Left hindlimb (tissue), 1 donor: Measurements from ENCODE around the gene LRBA.
"Not testable (repeated sequence)": the region's sequence is repeated elsewhere in the genome, so short reads cannot be mapped to it uniquely, and the experiment has no call there.

ENCODE experiments used
- DNase-seq: peaks from one replicate; pipeline ENCODE4 v3.0.0-alpha.2; 2018

Gene LRBA

DNA sequence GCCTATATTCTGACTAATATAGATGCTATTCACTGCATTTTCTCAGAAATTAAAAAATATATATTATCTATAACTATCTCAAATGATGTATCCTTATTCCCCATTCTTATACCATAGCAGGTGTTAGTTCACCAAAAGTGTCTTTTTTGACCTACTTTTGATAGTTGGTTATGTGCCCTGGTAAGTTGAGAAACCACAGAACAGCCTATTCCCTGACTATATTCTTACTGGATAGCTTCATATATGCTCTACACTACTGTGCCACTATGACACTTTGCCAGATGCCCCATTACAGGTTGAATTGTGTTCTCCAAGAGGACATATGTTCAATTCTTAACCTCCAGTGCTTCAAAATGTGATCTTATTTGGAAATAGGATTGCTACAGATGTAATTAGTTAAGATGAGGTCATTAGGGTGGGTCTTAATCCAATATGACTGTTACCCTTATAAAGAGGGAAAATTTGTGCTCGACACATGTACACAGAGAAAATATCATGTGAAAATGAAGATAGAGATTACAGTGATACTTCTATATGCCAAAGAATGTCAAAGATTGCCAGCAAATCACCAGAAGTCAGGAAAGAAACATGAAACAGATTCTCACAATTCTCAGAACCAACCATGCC lies 76.1 kb downstream of the LRBA start:
- no peak for DNase-seq

DNA sequence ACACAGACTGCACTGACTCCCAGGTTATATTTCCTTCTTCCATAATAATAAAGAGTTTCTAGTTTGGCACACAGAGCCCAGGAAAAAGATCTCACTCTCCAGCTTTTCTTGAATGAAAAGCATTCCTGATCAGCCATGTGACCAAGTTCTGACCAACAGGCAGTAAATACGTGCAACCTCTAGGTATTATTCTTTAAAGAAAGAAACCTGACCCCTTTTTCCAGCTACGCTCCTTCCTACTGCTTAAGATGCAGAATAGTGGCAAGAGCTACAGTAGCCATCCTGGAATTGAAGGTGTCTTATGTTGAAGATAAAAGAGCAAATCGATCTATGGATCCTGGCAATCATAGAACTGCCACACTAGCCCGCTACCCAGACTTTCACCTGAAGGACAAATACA lies 76.7 kb downstream of the LRBA start:
- no peak for DNase-seq

DNA sequence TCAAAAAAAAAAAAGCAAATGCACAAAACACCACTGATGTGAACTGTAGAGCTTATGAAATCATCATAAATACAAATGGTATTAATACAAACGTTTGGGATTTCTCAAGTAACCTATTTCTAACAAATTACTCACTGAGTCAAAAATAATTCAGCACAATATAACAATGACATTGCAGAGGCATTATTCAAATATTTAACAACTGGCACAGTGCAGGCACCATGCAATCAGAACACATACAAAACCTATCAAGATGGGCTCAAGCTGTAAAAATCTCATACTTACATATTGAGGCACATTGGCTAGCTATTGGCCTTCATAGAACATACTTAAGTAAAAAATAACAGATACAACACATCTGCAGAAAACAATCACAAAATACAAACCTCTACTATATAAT lies 81.1 kb downstream of the LRBA start:
- no peak for DNase-seq

DNA sequence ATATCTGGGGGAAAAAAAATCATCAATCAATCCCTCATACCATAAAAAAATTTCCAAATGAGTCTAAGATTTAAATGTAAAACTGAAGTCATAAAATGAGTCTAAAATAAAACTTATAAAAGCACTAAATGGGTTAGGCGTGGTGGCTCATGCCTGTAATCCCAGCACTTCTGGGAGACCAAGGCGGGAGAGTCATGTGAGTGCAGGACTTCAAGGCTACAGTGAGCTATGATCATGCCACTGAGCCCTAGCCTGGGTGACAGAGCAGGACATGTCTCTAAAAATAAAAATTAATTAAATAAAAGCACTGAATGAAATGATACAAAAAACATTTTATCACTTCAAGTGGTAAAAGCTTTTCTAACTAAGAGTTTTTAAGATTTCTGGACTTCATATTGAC lies 83.3 kb downstream of the LRBA start:
- no peak for DNase-seq

DNA sequence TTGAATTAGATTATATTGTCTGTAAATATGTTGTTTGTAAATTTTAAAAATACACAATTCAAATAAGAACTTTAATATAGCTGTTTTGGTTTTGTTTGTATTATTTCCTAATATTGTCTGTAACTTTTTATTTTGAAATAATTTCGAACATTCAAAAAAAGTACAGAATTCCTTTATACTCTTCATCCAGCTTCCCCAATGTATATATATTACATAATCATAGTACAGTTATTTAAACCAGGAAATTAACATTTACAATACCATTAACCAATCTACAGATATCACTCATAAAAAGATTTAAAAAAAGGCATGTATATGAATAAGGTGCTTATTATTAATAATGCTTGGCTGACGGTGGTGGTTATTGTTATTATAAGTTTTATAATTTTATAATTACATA lies 84.1 kb downstream of the LRBA start:
- no peak for DNase-seq

DNA sequence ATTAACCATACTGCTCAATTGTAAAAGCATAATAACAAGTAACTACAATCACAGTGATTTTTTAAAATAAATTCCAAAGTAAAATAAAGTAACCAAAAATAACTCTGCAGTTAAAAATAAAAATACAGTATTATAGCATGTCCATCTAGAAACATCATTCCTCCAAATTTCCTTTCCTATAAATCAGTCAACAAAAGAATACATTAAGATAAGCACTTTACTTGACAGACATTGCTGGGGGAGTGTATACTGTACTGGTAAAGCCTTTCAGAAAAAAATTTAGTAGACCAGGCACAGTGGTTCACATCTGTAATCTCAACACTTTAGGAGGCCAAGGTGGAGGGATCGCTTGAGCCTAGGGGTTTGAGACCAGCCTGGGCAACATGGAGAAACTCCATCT lies 91.1 kb downstream of the LRBA start:
- DNase-seq = no peak

DNA sequence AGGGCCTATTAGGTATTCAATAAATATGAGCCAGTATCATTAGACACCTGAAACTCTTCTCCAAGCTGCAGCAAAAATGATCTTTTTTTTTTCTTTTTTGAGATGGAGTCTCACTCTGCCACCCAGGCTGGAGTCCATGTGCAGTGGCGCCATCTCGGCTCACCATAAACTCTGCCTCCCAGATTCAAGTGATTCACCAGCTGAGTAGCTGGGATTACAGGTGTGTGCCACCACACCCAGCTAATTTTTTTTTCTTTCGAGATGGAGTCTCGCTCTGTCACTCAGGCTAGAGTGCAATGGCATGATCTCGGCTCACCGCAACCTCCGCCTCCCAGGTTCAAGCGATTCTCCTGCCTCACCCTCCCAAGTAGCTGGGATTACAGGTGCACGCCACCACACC lies 93.6 kb downstream of the LRBA start:
- DNase-seq = not testable (repeated sequence)

DNA sequence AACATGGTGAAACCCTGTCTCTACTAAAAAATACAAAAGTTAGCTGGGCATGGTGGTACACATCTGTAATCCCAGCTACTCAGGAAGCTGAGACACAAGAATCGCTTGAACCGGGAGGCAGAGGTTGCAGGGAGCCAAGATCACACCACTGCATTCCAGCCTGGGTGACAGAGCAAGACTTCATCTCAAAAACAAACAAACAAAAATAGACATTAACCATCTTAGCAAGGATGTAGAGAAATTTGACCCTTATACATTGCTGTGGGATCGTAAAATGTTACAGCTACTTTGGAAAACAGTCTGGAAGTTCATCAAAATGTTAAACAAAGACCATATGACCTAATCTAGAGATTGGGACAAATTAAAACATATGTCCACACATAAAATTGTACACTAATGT lies 96.5 kb downstream of the LRBA start:
- DNase-seq = not testable (repeated sequence)

DNA sequence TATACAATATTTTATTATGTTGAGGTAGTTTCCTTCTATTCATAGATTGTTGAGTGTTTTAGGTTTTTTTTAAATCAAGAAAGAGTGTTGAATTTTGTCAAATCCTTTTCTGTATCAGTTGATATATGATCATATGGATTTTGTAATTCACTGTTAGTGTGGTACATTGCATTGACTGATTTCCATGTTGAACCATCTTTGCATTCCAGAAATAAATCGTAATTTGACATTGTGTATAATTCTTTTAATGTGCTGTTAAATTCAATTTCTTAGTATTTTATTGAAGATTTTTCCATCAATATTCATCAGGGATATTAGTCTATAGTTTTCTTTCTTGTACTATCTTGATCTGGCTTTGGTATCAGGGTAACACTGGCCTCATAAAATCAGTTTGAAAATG lies 103.8 kb downstream of the LRBA start:
- DNase-seq = no peak

DNA sequence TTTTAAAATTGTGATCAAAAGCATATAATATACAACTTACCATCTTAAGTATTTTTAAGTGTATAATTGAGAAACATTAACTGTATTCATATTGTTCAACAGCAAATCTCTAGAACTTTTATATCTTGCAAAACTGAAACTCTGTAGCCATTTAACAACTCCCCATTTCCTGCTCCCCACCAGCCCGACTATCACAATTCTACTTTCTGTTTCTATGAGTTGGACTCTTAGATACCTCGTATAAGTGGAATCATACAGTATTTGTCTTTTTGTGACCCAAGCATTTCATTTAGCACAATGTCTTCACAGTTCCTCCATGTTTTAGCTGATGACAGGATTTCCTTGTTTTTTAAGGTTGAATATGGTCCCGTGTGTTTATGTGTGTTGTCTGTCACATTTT lies 106.0 kb downstream of the LRBA start:
- DNase-seq = no peak

DNA sequence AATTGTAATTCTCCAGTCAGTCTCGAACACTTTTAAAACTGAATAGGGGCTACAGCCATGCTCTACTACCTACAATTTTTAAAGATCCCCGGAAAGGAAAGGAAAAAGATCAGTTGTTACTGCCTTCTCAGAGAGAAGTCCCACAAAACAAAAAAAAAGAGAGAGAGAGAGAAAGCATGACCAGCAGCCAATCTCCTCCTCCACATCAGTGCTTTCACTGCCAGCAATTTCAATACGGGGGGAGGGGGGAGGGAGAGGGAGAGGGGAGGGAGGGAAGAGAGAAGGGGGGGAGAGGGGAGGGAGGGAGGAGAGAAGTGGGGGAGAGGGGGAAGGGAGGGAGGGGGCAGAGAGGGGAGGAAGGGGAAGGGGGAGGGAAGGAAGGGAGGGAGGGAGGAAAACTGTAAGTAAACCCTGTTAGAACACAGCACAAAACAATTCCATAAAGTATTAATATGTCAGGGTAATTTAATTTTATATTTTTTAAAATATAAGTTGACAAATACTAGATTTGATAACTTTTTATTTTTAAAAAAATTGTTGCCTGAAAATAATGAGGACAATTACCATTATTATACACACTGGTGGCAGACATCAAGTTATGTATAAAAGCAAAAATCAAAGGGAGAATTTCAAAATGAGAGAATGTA lies 108.0 kb downstream of the LRBA start:
- DNase-seq = no peak

DNA sequence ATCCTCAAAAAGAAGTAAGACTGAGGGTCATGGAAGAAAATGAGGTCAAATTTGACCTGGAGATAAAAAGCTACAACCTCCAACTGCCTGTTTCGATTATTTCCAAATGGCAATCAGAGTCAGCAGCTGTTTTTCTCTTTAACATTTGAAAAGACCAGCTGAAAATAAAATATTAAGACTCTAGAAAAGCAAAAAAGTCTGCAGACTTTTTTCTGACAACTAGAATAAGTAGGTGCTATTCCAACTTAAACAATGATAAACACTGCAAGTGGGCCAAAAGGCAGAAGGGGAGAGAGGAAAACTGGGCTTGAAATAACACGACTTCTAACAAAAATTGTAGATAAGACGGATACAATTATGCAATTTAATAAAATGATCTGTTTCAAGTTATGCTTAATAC lies 110.4 kb downstream of the LRBA start:
- no peak for DNase-seq

DNA sequence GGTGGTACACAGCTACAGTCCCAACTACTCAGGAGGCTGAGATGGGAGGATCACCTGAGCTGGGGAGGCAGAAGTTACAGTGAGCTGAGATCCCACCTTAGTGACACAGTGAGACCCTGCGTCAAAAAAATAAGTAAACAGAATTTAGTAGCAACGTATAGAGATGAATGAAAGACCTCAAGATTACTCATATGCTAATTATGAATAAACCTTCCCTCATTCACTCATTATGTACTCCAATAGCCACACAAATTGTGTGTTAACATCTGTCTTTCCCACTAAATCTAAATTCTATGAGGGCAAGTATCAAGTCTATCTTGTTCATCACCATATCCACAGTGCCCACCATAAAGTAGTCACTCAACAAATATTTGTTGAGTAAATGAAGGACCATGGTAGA lies 111.5 kb downstream of the LRBA start:
- DNase-seq = no peak

DNA sequence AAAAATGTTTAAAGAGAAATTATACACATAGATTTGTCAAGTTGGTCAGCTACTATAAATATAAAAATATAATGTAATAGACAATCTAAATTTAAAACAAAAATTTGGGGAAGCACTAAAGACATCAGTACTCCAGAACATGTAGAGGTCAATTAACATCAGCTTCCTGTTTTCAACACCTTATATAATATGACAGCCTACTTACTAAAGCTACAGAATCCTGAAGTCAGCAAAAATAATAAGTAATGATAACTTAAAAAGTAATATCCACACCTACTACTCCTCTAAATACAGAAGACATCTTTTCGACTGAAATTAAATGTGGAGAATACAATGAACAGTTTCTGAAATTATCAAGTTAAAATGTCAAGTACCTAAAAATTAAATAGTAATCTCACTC lies 118.6 kb downstream of the LRBA start:
- DNase-seq = no peak

DNA sequence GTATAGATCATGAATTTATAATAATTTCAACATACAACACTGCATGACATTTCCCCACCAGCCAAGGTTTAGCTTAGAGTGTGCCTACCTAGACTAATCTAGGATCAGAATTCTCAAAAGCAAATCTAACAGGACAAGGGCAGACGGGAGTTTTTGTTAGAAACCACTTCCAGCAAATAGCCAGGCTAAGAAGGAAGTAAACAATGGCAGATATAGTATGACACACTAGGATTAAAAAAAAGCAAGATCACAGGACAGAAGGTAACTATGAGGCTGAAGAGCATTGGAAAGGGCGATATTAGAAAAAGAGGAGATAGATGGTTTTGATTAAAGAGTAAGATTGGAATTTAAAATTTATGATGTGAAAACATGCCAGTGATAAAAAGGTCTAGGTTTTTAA lies 124.8 kb downstream of the LRBA start:
- no peak for DNase-seq

DNA sequence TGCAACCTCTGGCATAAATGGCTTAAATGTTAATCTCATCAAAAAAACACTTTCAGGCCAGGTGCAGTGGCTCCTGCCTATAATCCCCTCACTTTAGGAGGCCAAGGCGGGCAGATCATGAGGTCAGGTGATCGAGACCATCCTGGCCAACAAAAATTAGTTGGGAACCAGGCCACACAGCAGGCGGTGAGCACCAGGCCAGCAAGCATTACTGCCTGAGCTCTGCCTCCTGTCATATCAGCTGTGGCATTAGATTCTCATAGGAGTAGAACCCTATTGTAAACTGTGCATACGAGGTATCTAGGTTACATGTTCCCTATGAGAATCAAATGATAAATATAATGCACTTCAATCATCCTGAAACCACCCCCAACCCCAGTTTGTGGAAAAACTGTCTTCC lies 125.8 kb downstream of the LRBA start:
- no peak for DNase-seq

DNA sequence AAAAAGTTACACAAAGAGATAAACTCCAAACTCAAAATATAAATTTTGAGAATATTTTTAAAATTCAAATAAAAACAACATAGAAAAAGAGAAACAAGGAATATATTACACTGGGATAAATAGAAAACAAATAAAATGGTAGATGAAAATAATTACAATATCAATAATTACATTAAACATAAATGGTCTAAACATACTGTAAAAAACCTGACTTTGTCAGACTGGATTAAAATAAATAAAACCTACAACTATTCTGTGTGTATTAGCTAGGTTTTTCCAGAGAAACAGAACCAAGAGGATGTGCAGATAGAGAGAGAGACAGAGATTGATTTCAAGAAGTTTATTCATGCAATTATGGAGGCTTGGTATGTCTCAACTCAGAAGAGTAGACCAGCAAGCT lies 126.5 kb downstream of the LRBA start:
- no peak for DNase-seq

DNA sequence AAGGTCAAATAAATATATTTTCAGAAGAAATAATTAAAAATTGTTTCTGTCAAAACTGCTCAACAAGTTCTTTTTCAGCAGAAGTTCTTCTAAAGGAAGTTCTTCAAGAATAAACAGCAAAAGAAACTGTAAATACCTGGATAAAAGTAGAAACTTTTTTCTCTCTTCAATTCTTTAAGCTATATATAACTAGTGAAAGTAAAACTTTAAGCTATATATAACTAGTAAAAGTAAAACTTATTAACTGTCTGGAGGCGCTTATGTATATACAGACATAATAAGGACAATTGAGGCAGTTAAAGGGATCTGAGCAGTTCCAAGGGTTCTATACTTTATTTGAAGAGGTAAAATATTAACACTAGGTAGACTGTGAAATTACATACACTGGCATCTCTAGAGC lies 126.9 kb downstream of the LRBA start:
- DNase-seq = no peak

DNA sequence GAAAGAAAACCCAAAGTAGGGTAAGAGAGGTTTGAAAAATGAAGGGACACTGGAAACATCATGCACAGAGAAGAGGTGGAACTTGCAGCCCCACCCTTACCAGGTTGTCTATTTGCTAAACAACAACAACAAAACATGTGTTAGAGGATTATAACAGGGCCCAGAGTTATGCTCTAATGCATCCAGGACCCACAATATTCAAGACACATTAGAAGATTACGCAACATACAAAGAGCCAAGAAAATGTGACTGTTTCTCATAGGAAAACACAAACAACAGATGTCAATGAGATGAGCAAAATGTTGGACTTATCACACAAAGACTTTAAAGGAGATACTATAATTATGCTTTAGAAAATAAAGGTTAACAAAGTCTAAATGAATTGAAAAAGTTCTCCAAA lies 128.5 kb downstream of the LRBA start:
- DNase-seq = no peak

DNA sequence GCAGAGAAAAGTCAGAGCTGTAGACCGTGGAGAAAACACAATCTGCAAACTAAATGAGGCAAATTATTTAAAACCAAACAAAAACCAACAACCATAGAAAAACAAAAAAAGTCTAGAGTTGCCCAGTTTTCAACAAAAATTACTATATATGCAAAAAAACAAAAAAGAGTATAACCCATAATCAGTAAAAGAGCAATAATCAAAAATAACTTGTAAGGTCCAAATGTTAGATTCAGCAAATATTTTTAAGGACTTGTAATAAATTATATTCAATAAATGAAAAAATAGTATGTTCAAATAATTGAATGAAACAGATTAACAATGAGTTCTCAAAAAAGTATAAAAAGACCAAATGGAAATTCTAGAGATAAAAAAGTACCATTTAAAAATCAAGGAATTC lies 130.5 kb downstream of the LRBA start:
- no peak for DNase-seq

DNA sequence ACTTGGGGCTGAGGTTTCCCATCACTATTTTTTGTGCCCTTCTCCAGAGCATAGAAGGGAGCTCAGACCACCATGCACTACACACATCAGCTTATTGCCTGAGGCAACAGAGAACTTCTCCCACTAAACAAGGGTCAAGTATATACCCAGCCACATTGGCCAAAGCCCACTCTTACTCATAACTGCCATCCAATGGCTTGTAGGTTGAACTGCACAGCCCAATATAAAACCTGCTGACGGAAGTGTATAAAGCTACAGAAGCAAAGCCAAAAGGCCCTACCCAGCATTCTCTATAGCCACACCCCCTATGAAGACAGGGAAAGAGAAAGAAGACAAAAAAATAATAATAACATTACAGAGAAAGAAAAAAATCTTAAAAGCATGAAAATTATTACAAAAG lies 139.7 kb downstream of the LRBA start:
- DNase-seq = no peak

DNA sequence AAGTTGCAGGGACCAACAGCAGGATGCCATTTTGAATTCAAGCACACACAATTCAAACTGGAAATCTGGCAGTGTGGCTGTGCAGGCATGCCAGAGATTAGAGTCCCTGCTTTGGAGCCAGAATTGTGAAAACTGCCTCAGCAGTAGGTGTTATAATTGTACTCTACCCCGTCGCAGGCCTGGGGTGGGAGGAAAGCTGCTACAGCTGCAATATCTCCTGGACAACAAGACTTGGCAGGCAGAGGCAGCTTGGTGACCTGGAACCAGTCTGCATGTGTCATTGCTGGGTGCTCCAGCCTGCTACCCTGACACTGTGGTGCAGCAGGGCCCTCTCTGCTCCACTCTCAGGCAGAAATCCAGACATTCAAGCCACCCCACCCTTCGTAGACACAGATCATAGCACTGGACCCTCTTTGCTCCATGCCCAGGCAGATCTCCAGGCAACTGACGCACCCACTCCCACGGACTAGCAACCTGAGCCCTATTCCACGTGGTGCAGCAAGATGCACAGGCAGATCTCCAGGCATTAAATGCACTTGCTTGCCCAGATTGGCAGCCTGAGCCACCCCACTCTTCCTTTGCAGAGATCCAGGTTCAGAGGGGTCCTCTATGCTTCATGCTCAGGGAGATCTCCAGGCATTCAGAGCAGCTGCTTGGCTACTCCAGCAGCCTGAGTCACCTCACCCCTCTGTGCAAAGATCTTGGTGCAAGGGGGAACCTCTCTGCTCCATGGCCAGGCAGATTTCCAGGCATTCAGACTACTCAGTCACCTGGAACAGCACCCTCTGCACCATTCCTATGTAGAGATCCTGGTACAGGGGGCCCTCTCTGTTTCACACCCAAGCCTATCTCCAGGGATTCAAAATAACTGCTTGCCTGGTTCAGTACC lies 140.5 kb downstream of the LRBA start:
- peak; percentile 26 for DNase-seq

DNA sequence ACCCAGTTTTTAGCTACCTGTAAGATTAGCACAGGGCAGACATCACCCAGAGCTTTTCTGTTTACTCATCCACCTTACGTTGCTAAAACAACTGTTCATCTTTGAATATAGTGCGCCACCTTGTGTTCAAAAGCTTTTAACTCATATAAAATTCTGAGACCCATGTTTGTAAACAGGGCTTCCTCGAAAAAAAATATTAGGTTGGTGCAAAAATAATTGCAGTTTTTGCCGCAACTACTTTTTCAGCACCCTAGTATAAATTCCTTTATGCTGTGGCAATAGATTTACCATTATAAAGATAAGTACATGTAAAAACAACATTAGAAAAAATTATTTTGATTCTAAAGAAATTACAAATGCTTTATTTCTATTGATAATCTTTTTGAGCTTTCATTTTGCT lies 147.9 kb downstream of the LRBA start:
- no peak for DNase-seq

DNA sequence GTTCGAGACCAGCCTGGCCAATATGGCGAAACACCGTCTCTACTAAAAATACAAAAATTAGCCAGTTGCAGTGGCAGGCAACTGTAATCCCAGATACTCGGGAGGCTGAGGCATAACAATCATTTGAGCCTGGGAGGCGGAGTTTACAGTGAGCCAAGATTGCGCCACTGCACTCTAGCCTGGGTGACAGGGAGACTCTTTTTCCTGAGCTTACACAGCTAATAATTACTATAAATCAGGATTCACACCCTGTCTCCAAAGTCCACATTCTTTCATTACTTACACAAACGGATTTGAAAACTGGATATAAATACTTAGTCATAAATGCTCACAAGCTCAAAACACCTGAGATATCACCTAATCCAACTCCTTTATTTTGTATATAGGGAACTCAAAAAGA lies 151.6 kb downstream of the LRBA start:
- DNase-seq = no peak
